ENCODE data around the gene ATP6V1F.

The ATP6V1F gene

DNA sequence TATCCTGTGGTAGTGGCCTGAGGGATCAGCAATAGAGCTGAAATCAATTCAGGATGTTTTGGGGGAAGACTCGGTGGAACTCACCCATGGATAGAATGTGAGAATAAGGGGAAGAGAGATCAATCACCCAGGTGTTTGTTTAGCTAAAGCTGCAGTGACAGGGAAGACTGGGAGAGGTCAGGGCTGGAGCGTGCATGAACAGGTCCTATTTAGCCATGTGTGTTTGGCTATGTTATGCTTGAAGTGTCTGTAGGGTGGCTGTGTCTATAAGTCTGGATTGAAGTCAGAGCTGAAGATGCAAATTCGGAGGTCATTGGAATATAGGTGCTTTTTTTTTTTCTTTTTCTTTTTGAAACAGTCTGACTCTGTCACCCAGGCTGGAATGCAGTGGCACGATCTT, 4.6 kb downstream of the ATP6V1F start:
- Histone ChIP-seq H3K36me3 (ENCODE audit: insufficient read depth, insufficient read length, low read length) (peaks cover 17% of the 10 kb centered on the region), H3K9me3 (ENCODE audit: insufficient read depth, low read length) (no peaks in the 10 kb centered on the region), H3K4me3 (ENCODE audit: insufficient read length, low read depth) (no peak overlapping the region), H3K4me1 (ENCODE audit: insufficient read depth, insufficient read length) (peaks cover 12% of the 10 kb centered on the region), H3K27me3 (ENCODE audit: insufficient read depth, insufficient read length) (peaks cover 32% of the 10 kb centered on the region), H3K9ac (ENCODE audit: insufficient read length, low read depth) (no peak overlapping the region)
- TF ChIP-seq ZNF274 (IDR thresholded peaks at IDR 0.05; ENCODE audit: low read depth, low read length), result no peak
- TF ChIP-seq SUZ12 (IDR thresholded peaks at IDR 0.05; ENCODE audit: extremely low read depth, insufficient read depth, insufficient read length), result no peak
- no peak for TF ChIP-seq YY1 (IDR thresholded peaks at IDR 0.05; ENCODE audit: insufficient read depth, insufficient read length)
- DNase-seq (ENCODE audit: low read depth, low spot score), result no peak

DNA sequence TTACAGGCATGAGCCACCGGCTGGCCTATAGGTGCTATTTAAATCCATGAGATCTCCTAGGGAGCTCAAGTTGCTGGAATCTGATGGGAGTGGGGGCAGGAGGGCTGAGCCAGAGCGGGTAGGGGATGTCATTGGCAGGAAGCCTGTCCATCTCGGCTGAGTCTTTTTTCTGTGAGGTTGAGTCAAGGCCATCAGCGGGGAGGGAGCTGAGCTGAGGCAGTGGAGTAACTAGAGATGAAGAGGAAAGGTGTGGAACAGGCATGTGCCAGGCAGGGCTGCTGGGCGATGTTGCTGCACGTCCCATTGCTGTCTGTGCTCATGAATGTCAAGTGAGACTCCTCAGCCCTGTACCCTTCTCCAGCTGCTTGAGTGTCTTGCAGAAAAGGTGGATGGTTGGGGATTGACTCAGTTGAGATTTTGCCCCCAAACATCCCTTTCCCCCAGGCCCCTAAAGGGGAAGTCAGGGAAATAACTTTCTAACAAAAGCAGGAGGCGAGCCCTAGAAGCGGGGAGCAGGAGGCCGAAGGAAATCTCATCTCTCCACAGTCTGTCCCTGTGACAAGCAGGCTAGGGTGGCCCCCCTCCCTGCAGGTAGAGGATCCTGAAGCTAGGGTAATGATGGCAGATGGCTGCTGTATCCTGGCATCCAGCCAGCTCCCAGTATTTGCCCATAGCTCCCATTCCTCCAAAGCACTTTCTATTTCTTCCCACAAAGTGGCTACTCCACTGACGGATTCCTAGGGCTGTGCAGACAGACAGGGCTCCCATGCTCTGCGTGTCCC, 5.4 kb downstream of the ATP6V1F start:
- Histone ChIP-seq H3K36me3 (ENCODE audit: insufficient read depth, insufficient read length, low read length) (peaks cover 17% of the 10 kb centered on the region), H3K4me3 (ENCODE audit: insufficient read length, low read depth) (no peak overlapping the region), H3K9ac (ENCODE audit: insufficient read length, low read depth) (peak overlapping the region; percentile 50), H3K9me3 (ENCODE audit: insufficient read depth, low read length) (no peaks in the 10 kb centered on the region), H3K27me3 (ENCODE audit: insufficient read depth, insufficient read length) (peaks cover 32% of the 10 kb centered on the region), H3K4me1 (ENCODE audit: insufficient read depth, insufficient read length) (peaks cover 13% of the 10 kb centered on the region)
- TF ChIP-seq YY1 (IDR thresholded peaks at IDR 0.05; ENCODE audit: insufficient read depth, insufficient read length) (no peak), SUZ12 (IDR thresholded peaks at IDR 0.05; ENCODE audit: extremely low read depth, insufficient read depth, insufficient read length) (no peak), ZNF274 (IDR thresholded peaks at IDR 0.05; ENCODE audit: low read depth, low read length) (no peak)
- DNase-seq (ENCODE audit: low read depth, low spot score), result no peak

DNA sequence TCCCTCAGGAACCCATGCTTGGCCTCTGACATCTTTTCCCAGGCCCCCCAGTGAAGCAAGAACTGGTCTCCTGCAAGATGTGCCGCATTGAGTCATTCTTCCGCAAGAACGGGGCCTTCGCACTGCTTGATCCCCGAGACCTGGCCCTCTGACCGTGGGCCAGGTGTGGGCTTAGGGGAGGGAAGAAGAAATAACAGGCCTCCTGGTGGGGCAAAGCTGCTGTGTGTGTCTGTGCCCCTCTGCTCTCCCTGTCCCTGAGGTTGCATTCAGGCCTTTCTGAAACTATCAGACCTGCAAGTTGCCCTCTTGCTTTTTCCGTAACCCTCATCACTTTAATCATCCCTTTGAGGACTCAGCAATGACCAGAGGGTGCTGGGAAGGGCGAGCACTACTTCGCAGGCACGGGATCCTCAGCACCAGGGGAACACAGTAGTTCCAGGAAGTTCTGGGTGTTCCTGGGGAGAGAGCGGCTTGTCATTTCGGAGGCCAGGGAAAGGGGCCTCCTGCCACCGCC, 6.0 kb downstream of the ATP6V1F start:
- TF ChIP-seq SUZ12 (IDR thresholded peaks at IDR 0.05; ENCODE audit: extremely low read depth, insufficient read depth, insufficient read length), result no peak
- no peak for TF ChIP-seq YY1 (IDR thresholded peaks at IDR 0.05; ENCODE audit: insufficient read depth, insufficient read length)
- TF ChIP-seq ZNF274 (IDR thresholded peaks at IDR 0.05; ENCODE audit: low read depth, low read length), result no peak
- H3K4me3 ChIP-seq (ENCODE audit: insufficient read length, low read depth), result peak overlapping the region; percentile 45
- peak overlapping the region; percentile 68 for H3K9ac ChIP-seq (ENCODE audit: insufficient read length, low read depth)
- no peaks in the 10 kb centered on the region for H3K9me3 ChIP-seq (ENCODE audit: insufficient read depth, low read length)
- no peak for DNase-seq (ENCODE audit: low read depth, low spot score)
- peaks cover 32% of the 10 kb centered on the region for H3K27me3 ChIP-seq (ENCODE audit: insufficient read depth, insufficient read length)
- peaks cover 17% of the 10 kb centered on the region for H3K4me1 ChIP-seq (ENCODE audit: insufficient read depth, insufficient read length)
- peaks cover 17% of the 10 kb centered on the region for H3K36me3 ChIP-seq (ENCODE audit: insufficient read depth, insufficient read length, low read length)

DNA sequence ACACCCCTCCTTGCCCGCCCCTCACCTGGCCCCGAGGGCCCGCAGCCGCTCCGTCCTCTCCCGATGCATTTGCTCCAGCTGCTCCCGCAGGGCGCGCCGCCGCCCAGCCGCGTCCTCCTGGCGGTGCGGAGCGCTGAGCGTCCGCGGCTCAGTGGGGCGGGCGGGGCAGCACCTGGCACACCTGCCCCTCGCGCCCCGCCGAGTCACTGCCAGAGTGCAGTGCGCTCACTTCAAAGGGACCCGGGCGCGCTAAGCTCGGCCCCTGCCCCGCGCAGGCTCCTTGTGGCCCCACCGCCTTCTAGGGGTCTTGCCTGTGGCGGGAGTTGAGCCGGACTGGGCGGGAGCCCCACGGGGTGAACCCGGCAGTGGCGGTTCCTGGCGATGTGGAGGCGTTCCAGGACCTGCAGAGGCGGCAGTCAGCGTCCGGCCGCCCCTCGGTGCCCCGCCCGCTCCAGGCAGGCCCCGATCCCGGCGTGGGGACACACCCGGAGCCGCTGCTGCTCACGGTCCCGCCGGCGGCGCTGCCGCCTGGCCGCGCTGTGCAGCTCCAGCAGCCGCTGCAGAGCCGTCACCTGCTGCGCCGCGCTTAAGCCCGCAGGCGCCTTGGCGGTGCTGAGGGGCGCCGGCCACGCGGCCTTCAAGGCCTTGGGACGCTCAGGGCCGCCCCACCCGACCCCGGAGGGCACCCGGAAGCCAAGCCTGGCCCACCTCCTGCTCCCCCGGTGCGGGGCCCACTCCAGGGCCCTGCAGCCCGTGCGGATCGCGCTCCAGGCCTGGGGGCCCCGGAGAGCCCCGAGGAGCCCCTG, 6.7 kb downstream of the ATP6V1F start:
- TF ChIP-seq ZNF274 (IDR thresholded peaks at IDR 0.05; ENCODE audit: low read depth, low read length), result no peak
- no peak for TF ChIP-seq SUZ12 (IDR thresholded peaks at IDR 0.05; ENCODE audit: extremely low read depth, insufficient read depth, insufficient read length)
- TF ChIP-seq YY1 (IDR thresholded peaks at IDR 0.05; ENCODE audit: insufficient read depth, insufficient read length), result no peak
- Histone ChIP-seq H3K4me1 (ENCODE audit: insufficient read depth, insufficient read length) (peaks cover 19% of the 10 kb centered on the region), H3K4me3 (ENCODE audit: insufficient read length, low read depth) (peak overlapping the region; percentile 45), H3K9ac (ENCODE audit: insufficient read length, low read depth) (peak overlapping the region; percentile 68), H3K27me3 (ENCODE audit: insufficient read depth, insufficient read length) (peaks cover 32% of the 10 kb centered on the region), H3K9me3 (ENCODE audit: insufficient read depth, low read length) (no peaks in the 10 kb centered on the region), H3K36me3 (ENCODE audit: insufficient read depth, insufficient read length, low read length) (peaks cover 17% of the 10 kb centered on the region)
- DNase-seq (ENCODE audit: low read depth, low spot score), result no peak

DNA sequence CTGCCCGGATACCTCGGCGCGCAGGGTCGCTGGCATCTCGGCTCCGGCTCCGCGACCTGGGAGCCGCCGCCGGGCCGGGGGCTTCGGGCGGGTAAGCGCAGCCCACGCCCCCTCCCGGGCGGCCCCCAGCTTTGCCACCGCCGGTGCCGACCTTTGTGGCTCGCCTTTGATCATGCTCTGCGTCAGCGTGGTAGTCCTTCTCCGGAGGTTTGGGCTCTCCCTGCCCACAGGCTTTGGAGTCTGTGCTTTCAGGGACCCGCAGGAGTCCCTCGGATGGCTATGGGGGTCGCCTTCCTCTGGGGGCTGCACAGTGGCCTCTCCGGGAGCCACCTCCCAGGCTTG, 7.3 kb downstream of the ATP6V1F start:
- Histone ChIP-seq H3K27me3 (ENCODE audit: insufficient read depth, insufficient read length) (peaks cover 32% of the 10 kb centered on the region), H3K36me3 (ENCODE audit: insufficient read depth, insufficient read length, low read length) (peaks cover 14% of the 10 kb centered on the region), H3K4me1 (ENCODE audit: insufficient read depth, insufficient read length) (peaks cover 24% of the 10 kb centered on the region), H3K9ac (ENCODE audit: insufficient read length, low read depth) (peak overlapping the region; percentile 68), H3K9me3 (ENCODE audit: insufficient read depth, low read length) (no peaks in the 10 kb centered on the region), H3K4me3 (ENCODE audit: insufficient read length, low read depth) (peak overlapping the region; percentile 45)
- DNase-seq (ENCODE audit: low read depth, low spot score), result no peak
- TF ChIP-seq ZNF274 (IDR thresholded peaks at IDR 0.05; ENCODE audit: low read depth, low read length) (no peak), YY1 (IDR thresholded peaks at IDR 0.05; ENCODE audit: insufficient read depth, insufficient read length) (no peak), SUZ12 (IDR thresholded peaks at IDR 0.05; ENCODE audit: extremely low read depth, insufficient read depth, insufficient read length) (no peak)

DNA sequence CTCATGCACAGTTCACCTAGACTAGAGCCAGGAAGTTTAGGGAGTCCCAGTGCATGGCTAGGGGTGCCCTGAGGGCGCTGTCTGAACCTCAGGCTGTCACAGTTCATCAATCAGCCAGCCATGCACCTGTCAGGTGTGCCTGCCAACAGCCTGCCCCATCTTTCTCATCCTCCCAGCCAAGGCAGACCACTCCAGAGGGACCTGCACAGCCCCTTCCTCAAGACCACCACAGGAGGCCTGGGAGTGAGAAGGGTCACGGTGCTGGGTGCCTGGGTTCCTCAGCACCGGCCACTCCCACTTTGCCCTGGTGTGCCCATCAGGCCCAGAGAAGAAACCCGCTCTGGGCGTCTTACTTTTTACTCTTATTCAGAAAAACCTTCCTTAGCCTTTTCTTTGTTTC, 8.4 kb downstream of the ATP6V1F start:
- Histone ChIP-seq H3K9ac (ENCODE audit: insufficient read length, low read depth) (no peak overlapping the region), H3K4me3 (ENCODE audit: insufficient read length, low read depth) (no peak overlapping the region), H3K9me3 (ENCODE audit: insufficient read depth, low read length) (no peaks in the 10 kb centered on the region), H3K27me3 (ENCODE audit: insufficient read depth, insufficient read length) (peaks cover 32% of the 10 kb centered on the region), H3K36me3 (ENCODE audit: insufficient read depth, insufficient read length, low read length) (peaks cover 3% of the 10 kb centered on the region), H3K4me1 (ENCODE audit: insufficient read depth, insufficient read length) (peaks cover 24% of the 10 kb centered on the region)
- TF ChIP-seq SUZ12 (IDR thresholded peaks at IDR 0.05; ENCODE audit: extremely low read depth, insufficient read depth, insufficient read length) (no peak), YY1 (IDR thresholded peaks at IDR 0.05; ENCODE audit: insufficient read depth, insufficient read length) (no peak), ZNF274 (IDR thresholded peaks at IDR 0.05; ENCODE audit: low read depth, low read length) (no peak)
- DNase-seq (ENCODE audit: low read depth, low spot score), result no peak

DNA sequence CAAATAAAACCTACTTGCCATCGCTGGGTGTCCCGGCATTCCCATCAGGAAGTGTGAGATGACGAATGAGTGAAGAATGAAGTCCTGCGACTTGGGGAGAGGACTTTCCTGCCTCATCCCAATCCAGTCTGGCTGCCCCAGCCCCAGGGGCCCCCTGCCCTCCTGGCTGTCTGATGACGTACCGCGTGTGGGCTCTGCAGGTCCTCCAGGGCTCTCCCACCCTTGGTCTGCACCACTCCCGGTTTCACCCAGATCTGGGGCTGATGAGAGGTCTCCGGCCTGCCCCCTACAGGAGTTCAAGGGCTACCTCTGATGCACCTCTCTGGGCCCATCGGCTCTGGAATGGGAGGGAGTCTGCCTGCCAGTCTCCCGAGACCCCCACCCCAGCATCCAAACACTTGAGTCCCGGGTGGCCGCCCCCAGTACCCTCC, 9.8 kb downstream of the ATP6V1F start:
- no peaks in the 10 kb centered on the region for H3K36me3 ChIP-seq (ENCODE audit: insufficient read depth, insufficient read length, low read length)
- H3K4me3 ChIP-seq (ENCODE audit: insufficient read length, low read depth), result no peak overlapping the region
- no peaks in the 10 kb centered on the region for H3K9me3 ChIP-seq (ENCODE audit: insufficient read depth, low read length)
- TF ChIP-seq SUZ12 (IDR thresholded peaks at IDR 0.05; ENCODE audit: extremely low read depth, insufficient read depth, insufficient read length) (no peak), YY1 (IDR thresholded peaks at IDR 0.05; ENCODE audit: insufficient read depth, insufficient read length) (no peak), ZNF274 (IDR thresholded peaks at IDR 0.05; ENCODE audit: low read depth, low read length) (no peak)
- H3K9ac ChIP-seq (ENCODE audit: insufficient read length, low read depth), result no peak overlapping the region
- no peak for DNase-seq (ENCODE audit: low read depth, low spot score)
- peaks cover 32% of the 10 kb centered on the region for H3K27me3 ChIP-seq (ENCODE audit: insufficient read depth, insufficient read length)
- H3K4me1 ChIP-seq (ENCODE audit: insufficient read depth, insufficient read length), result peaks cover 24% of the 10 kb centered on the region
